ENCODE data around the gene AIP. TPM values are rescaled to one million over a fixed set of nuclear protein-coding genes. Genes with fewer than 3 reads are reported as not detected.
A peak's percentile ranks its signal among the peaks of the same experiment; 100 is the strongest.

Gene AIP
- total and polyA plus RNA-seq, 2 of the 8 experiments (the other 6 are each of a cell fraction or from before 2014, with no cell fraction given) = 29.8 to 54.4 TPM

- Histone ChIP-seq H4K8ac (ENCODE audit: extremely low read depth, insufficient read depth, low read length) (peak within 1 kb of the TSS; percentile 79), H2AK5ac (ENCODE audit: low read depth, low read length) (no peak within 1 kb of the TSS), H3K79me2 (ENCODE audit: control insufficient read depth in 1 of 2, insufficient read depth in 2 of 2, low read length in 2 of 2) (no peaks in the 10 kb centered on the region), H3K9ac (replicated peaks in 1 of 4; ENCODE audit: extremely low read depth in 1 of 4, low read depth in 3 of 4, low read length in 3 of 4) (no peak within 1 kb of the TSS), H3K36me3 (ENCODE audit: control insufficient read depth in 2 of 4, insufficient read depth in 4 of 4, low read length in 3 of 4) (no peaks in the 10 kb centered on the region), H3K27ac (ENCODE audit: low read depth, low read length) (no peak within 1 kb of the TSS), H3K23ac (ENCODE audit: insufficient read length) (no peak within 1 kb of the TSS), H2BK12ac (ENCODE audit: low read depth, low read length) (no peak within 1 kb of the TSS), H3K14ac (ENCODE audit: insufficient read length) (no peak within 1 kb of the TSS), H3K79me1 (ENCODE audit: low read depth, low read length) (no peaks in the 10 kb centered on the region), H2BK20ac (ENCODE audit: low read length) (no peak within 1 kb of the TSS), H3K9me3 (ENCODE audit: insufficient read depth in 2 of 2, low read depth in 1 of 2, low read length in 1 of 2) (no peaks in the 10 kb centered on the region), H3K27me3 (replicated peaks in 1 of 4; ENCODE audit: control insufficient read depth in 3 of 4, extremely low read depth in 1 of 4, insufficient read depth in 3 of 4, low read length in 3 of 4) (no peaks in the 10 kb centered on the region), H3K4ac (replicated peaks; ENCODE audit: insufficient read length, low read depth, low read length) (no peak within 1 kb of the TSS), H2BK120ac (replicated peaks; ENCODE audit: low read depth, low read length) (no peak within 1 kb of the TSS), H3K56ac (replicated peaks; ENCODE audit: insufficient read length, low read depth, low read length) (no peak within 1 kb of the TSS), H3K4me3 (ENCODE audit: extremely low read depth in 1 of 4, insufficient read depth in 2 of 4, low read depth in 3 of 4, low read length in 4 of 4) (no peak within 1 kb of the TSS), H4K20me1 (replicated peaks in 1 of 2; ENCODE audit: control insufficient read depth in 1 of 2, insufficient read depth in 2 of 2, low read length in 2 of 2) (no peaks in the 10 kb centered on the region), H3K23me2 (ENCODE audit: low read depth, low read length) (no peaks in the 10 kb centered on the region), H4K5ac (ENCODE audit: insufficient read length, low read depth, low read length) (no peak within 1 kb of the TSS), H2BK5ac (ENCODE audit: low read depth, low read length) (no peak within 1 kb of the TSS), H4K91ac (replicated peaks; ENCODE audit: insufficient read length, low read length) (no peak within 1 kb of the TSS), H2AFZ (ENCODE audit: low read length) (no peak within 1 kb of the TSS), H2BK15ac (ENCODE audit: low read length) (no peak within 1 kb of the TSS), H3K4me2 (ENCODE audit: insufficient read depth in 1 of 2, low read depth in 2 of 2, low read length in 2 of 2) (no peak within 1 kb of the TSS), H3K18ac (ENCODE audit: extremely low read depth, low read length) (no peak within 1 kb of the TSS), H3K4me1 (replicated peaks in 1 of 4; ENCODE audit: control insufficient read depth in 3 of 4, insufficient read depth in 4 of 4, low read length in 3 of 4) (no peaks in the 10 kb centered on the region)
- FAIRE-seq (no peak), DNase-seq (ENCODE audit: low read depth in 1 of 2, low spot score in 2 of 2) (no peak)
- POLR2A ChIA-PET (ENCODE audit: partially characterized antibody) = interaction anchor here (0.6 to 4.3 kb wide), 8 partner anchors 10 to 137 kb away, joined by 3 to 27 read pairs (median 4); partner anchors contain the start of genes PTPRCAP and RAD9A
- no peak for TF ChIP-seq CREB1 (IDR thresholded peaks at IDR 0.05)
- TF ChIP-seq HDAC6 (IDR thresholded peaks at IDR 0.05; ENCODE audit: low read depth, low read length) = no peak
- no peak for TF ChIP-seq SIN3A (conservative IDR thresholded peaks at IDR 0.05 in 1 of 2, IDR thresholded peaks at IDR 0.05 in 1 of 2; ENCODE audit: low read depth in 1 of 2, low read length in 2 of 2)
- no peak for TF ChIP-seq CTCF (IDR thresholded peaks at IDR 0.05; ENCODE audit: control extremely low read depth in 1 of 3, insufficient read depth in 1 of 3, low read depth in 1 of 3, low read length in 3 of 3)
- no peak for TF ChIP-seq POLR2A (IDR thresholded peaks at IDR 0.05; ENCODE audit: control extremely low read depth in 1 of 2, low read depth in 2 of 2, low read length in 2 of 2)
- no peak for TF ChIP-seq KDM5A (IDR thresholded peaks at IDR 0.05; ENCODE audit: low read length)
- TF ChIP-seq NANOG (IDR thresholded peaks at IDR 0.05; ENCODE audit: insufficient read depth, low read depth, low read length, poor library complexity, severe bottlenecking) = no peak
- no peak for TF ChIP-seq SIX5 (IDR thresholded peaks at IDR 0.05; ENCODE audit: low read depth, low read length)
- TF ChIP-seq SUZ12 (IDR thresholded peaks at IDR 0.05; ENCODE audit: low read length) = no peak
- no peak for TF ChIP-seq MAFK (IDR thresholded peaks at IDR 0.05; ENCODE audit: low read depth, low read length)
- TF ChIP-seq TAF7 (optimal IDR thresholded peaks at IDR 0.05; ENCODE audit: borderline replicate concordance, low read depth, low read length) = no peak
- no peak for TF ChIP-seq RFX5 (IDR thresholded peaks at IDR 0.05; ENCODE audit: borderline replicate concordance, low read depth, low read length)
- WGBS, 2 experiments (ENCODE audit: extremely low coverage in 1 of 2, insufficient coverage in 1 of 2, insufficient read length in 1 of 2, insufficient replicate concordance in 2 of 2, low coverage in 1 of 2, low lambda C conversion rate in 2 of 2, missing lambda C conversion rate in 1 of 2) = 90% methylated on average over 3 of the region's 3 CpGs; no CpG with 5 or more reads in 1 of the 2 experiments
- CTCF ChIA-PET (ENCODE audit: partially characterized antibody) = interaction anchor here (1.0 to 2.7 kb wide), 3 partner anchors 17 to 73 kb away, joined by 3 to 10 read pairs (median 3); partner anchors contain the start of gene PTPRCAP
These were observed 27.8 kb upstream of the AIP start, which contains the start of gene CABP4 for GRCh38 chr11:67455054-67455453. CABP4 (plus strand) TSS chr11:67455354; CDS start chr11:67455424, 70 bp downstream.

Data from H1 (cell line).